PC-3 (cell line): ENCODE measurements around the gene GRB10. TPM values are rescaled to one million over a fixed set of nuclear protein-coding genes. Genes with fewer than 3 reads are reported as not detected.
A peak's percentile ranks its signal among the peaks of the same experiment; 100 is the strongest.

ENCODE experiments used
- ATAC-seq: fragments of 200-7000 bp; cut with Tn5 transposase; 2 replicates; pipeline ENCODE4 v1.9.1; 2020; ENCODE audit warnings: mild to moderate bottlenecking, moderate library complexity
- BruUV-seq: library from RNA; stranded (reverse); fragments of 400-500 nt; replicated peaks from 2 replicates; lab custom pipeline; 2021; lab: Mats Ljungman, UMichigan
- CTCF ChIA-PET: fragments of 300-600 bp; sonication (Branson Sonifier 250); formaldehyde crosslinking; loops from one replicate; lab custom pipeline; 2022; ENCODE audit warnings: antibody characterized with exemption; lab: Charles Lee
- POLR2A ChIA-PET: fragments of 300-600 bp; sonication (Branson Sonifier 250); formaldehyde crosslinking; loops from one replicate; lab custom pipeline; 2022; ENCODE audit warnings: antibody characterized with exemption; ENCODE audit not compliant: unreplicated experiment; lab: Charles Lee
- DNase-seq: peaks from one replicate; pipeline ENCODE4 v3.0.0-alpha.2; 2015
- H2AFZ ChIP-seq: fragments of 300-600 bp; sonication (generic); 2 replicates; pipeline ENCODE4 v1.6.0; 2016; ENCODE audit warnings: antibody characterized with exemption, low read length
- H3F3A ChIP-seq: fragments of 300-600 bp; sonication (generic); one replicate; pipeline ENCODE4 v1.6.0; 2017; ENCODE audit warnings: antibody characterized with exemption, low read length, control low read depth, mild to moderate bottlenecking; ENCODE audit not compliant: unreplicated experiment
- H3K27ac ChIP-seq: fragments of 300-600 bp; sonication (generic); 2 replicates; pipeline ENCODE4 v1.5.1; 2016; ENCODE audit warnings: mild to moderate bottlenecking, low read length
- H3K27me3 ChIP-seq: fragments of 300-600 bp; sonication (generic); 2 replicates; pipeline ENCODE4 v1.6.1; 2016; ENCODE audit warnings: low read length, mixed read lengths
- H3K36me3 ChIP-seq: fragments of 300-600 bp; sonication (generic); 2 replicates; pipeline ENCODE4 v1.6.1; 2016; ENCODE audit warnings: low read depth, mixed run types, low read length, mixed read lengths
- H3K4me1 ChIP-seq: fragments of 300-600 bp; sonication (generic); 2 replicates; pipeline ENCODE4 v1.5.1; 2016; ENCODE audit warnings: low read length; ENCODE audit not compliant: insufficient read depth
- H3K4me2 ChIP-seq: fragments of 300-600 bp; sonication (generic); 2 replicates; pipeline ENCODE4 v1.6.0; 2016; ENCODE audit warnings: low read length
- H3K4me3 ChIP-seq: fragments of 300-600 bp; sonication (generic); 2 replicates; pipeline ENCODE4 v1.5.1; 2016; ENCODE audit warnings: mild to moderate bottlenecking, low read length, mixed read lengths
- H3K79me2 ChIP-seq: fragments of 300-600 bp; sonication (generic); 2 replicates; pipeline ENCODE4 v1.6.1; 2017; ENCODE audit warnings: low read length, mixed read lengths
- H3K9ac ChIP-seq: fragments of 300-600 bp; sonication (generic); 2 replicates; pipeline ENCODE4 v1.6.0; 2016; ENCODE audit warnings: mild to moderate bottlenecking, low read length
- H3K9me2 ChIP-seq: fragments of 300-600 bp; sonication (generic); replicated peaks from 2 replicates; pipeline ENCODE4 v1.6.1; 2016; ENCODE audit warnings: mixed run types, low read length, mixed read lengths
- H3K9me3 ChIP-seq: fragments of 300-600 bp; sonication (generic); 2 replicates; pipeline ENCODE4 v1.6.1; 2016; ENCODE audit warnings: low read length, mixed read lengths
- H4K20me1 ChIP-seq: fragments of 300-600 bp; sonication (generic); 2 replicates; pipeline ENCODE4 v1.6.1; 2016; ENCODE audit warnings: low read length, mixed read lengths
- CTCF ChIP-seq: fragments of 300-600 bp; sonication (generic); conservative IDR thresholded peaks from 2 replicates; pipeline ENCODE4 v1.5.1; 2017; ENCODE audit warnings: antibody characterized with exemption, low read depth, mild to moderate bottlenecking, low read length
- EZH2 ChIP-seq: fragments of 300-600 bp; sonication (generic); IDR thresholded peaks from one replicate; pipeline ENCODE4 v1.6.1; 2017; ENCODE audit warnings: antibody characterized with exemption, mild to moderate bottlenecking, low read length; ENCODE audit not compliant: unreplicated experiment
- EZH2phosphoT487 ChIP-seq: fragments of 300-600 bp; sonication (generic); IDR thresholded peaks from 2 replicates; pipeline ENCODE4 v1.6.1; 2018; ENCODE audit warnings: mild to moderate bottlenecking, antibody characterized with exemption, low read length, borderline replicate concordance
- intact Hi-C: fragments of 100-400 bp; cut with micrococcal nuclease; formaldehyde crosslinking; loops from 2 replicates; pipeline ENCODE4 v1.9.0; 2023
- total RNA-seq: library from RNA; depleted of rRNA; stranded (reverse); fragments of >200 nt; gene quantifications from 2 replicates; pipeline ENCODE4 v1.2.3, GENCODE V29; 2014

GRB10 gene
- total RNA-seq, 1 experiment from 2014 or later, result 61.3 TPM

- H3F3A ChIP-seq, result no peaks in the 10 kb centered on the region
- BruUV-seq, result no TSS peak
- POLR2A ChIA-PET, result no interaction called here
- H3K4me1 ChIP-seq, result no peaks in the 10 kb centered on the region
- no peak for DNase-seq
- H3K27me3 ChIP-seq, result no peaks in the 10 kb centered on the region
- H3K27ac ChIP-seq, result no peak overlapping the region
- H4K20me1 ChIP-seq, result 0 out of 2 replicates have a peak, but pooled peaks cover 4% of the 10 kb centered on the region
- CTCF ChIA-PET, result no interaction called here
- no peak; the same call in 1 of the 2 replicates for ATAC-seq
- no peak for TF ChIP-seq EZH2
- no peak for TF ChIP-seq CTCF
- no peak for TF ChIP-seq EZH2phosphoT487
- H3K9ac ChIP-seq, result no peak overlapping the region
- no peaks in the 10 kb centered on the region for H3K36me3 ChIP-seq
- peaks cover 28% of the 10 kb centered on the region for H3K79me2 ChIP-seq
- H2AFZ ChIP-seq, result no peak overlapping the region
- H3K9me2 ChIP-seq, result no peaks in the 10 kb centered on the region
- no peak overlapping the region for H3K4me3 ChIP-seq
- intact Hi-C loops, result loop anchor here (1.0 kb wide), 1 partner anchor 165 kb away; no protein-coding TSS in a partner anchor
- H3K9me3 ChIP-seq, result no peaks in the 10 kb centered on the region
- H3K4me2 ChIP-seq, result no peak overlapping the region
Observed at GRCh38 chr7:50633414-50633710, 149.3 kb downstream of the GRB10 start.

GRCh38 chr7:50632561-50633413 lies 149.9 kb downstream of the GRB10 start:
- H2AFZ ChIP-seq, result no peak overlapping the region
- no peaks in the 10 kb centered on the region for H3K27me3 ChIP-seq
- peaks cover 28% of the 10 kb centered on the region for H3K79me2 ChIP-seq
- H4K20me1 ChIP-seq, result 0 out of 2 replicates have a peak, but pooled peaks cover 4% of the 10 kb centered on the region
- H3K4me1 ChIP-seq, result no peaks in the 10 kb centered on the region
- no peaks in the 10 kb centered on the region for H3K9me3 ChIP-seq
- no peak overlapping the region for H3K27ac ChIP-seq
- no peaks in the 10 kb centered on the region for H3F3A ChIP-seq
- peak; percentile 85 for ATAC-seq
- ChIA-PET CTCF (no interaction called here), POLR2A (no interaction called here)
- no peak overlapping the region for H3K4me3 ChIP-seq
- no TSS peak for BruUV-seq
- no peaks in the 10 kb centered on the region for H3K36me3 ChIP-seq
- H3K4me2 ChIP-seq, result no peak overlapping the region
- TF ChIP-seq EZH2phosphoT487, result no peak
- TF ChIP-seq CTCF, result peak; percentile 85
- DNase-seq, result peak; percentile 69
- intact Hi-C loops, result loop anchor here (1.0 kb wide), 1 partner anchor 164 kb away; no protein-coding TSS in a partner anchor
- no peaks in the 10 kb centered on the region for H3K9me2 ChIP-seq
- no peak overlapping the region for H3K9ac ChIP-seq

GRCh38 chr7:50631639-50632038 lies 151.1 kb downstream of the GRB10 start:
- ChIA-PET POLR2A (no interaction called here), CTCF (no interaction called here)
- Histone ChIP-seq H3K79me2 (peaks cover 28% of the 10 kb centered on the region), H3F3A (no peaks in the 10 kb centered on the region), H2AFZ (no peak overlapping the region), H3K4me2 (no peak overlapping the region), H3K9me2 (no peaks in the 10 kb centered on the region), H3K4me1 (no peaks in the 10 kb centered on the region), H3K36me3 (no peaks in the 10 kb centered on the region), H3K9ac (no peak overlapping the region), H3K27ac (no peak overlapping the region), H3K27me3 (no peaks in the 10 kb centered on the region), H3K9me3 (no peaks in the 10 kb centered on the region), H4K20me1 (0 out of 2 replicates have a peak, but pooled peaks cover 4% of the 10 kb centered on the region), H3K4me3 (no peak overlapping the region)
- TF ChIP-seq CTCF (no peak), EZH2phosphoT487 (no peak), EZH2 (no peak)
- DNase-seq (no peak), ATAC-seq (no peak)
- intact Hi-C loops, result no loop called here
- no TSS peak for BruUV-seq
